H9 (cell line): ENCODE data around the gene HDAC1. TPM values are rescaled to one million over a fixed set of nuclear protein-coding genes. Genes with fewer than 3 reads are reported as not detected.

Experiments used
- DNase-seq: peaks from one replicate; pipeline ENCODE4 v3.0.0-alpha.2; 2017
- H2AFZ ChIP-seq: one replicate; pipeline ENCODE4 v1.6.1; 2013; ENCODE audit warnings: mild to moderate bottlenecking, low read length, control low read depth, moderate library complexity
- H2AK5ac ChIP-seq: 2 replicates; pipeline ENCODE4 v1.6.1; 2013; ENCODE audit warnings: low read length, control low read depth, mixed read lengths; ENCODE audit not compliant: insufficient read length
- H2BK120ac ChIP-seq: one replicate; pipeline ENCODE4 v1.6.1; 2013; ENCODE audit warnings: low read depth, mild to moderate bottlenecking, low read length, control low read depth, inconsistent platforms; ENCODE audit not compliant: poor library complexity, severe bottlenecking
- H2BK12ac ChIP-seq: 2 replicates; pipeline ENCODE4 v1.6.1; 2013; ENCODE audit warnings: low read length, control low read depth, mixed read lengths, low read depth; ENCODE audit not compliant: insufficient read length
- H2BK15ac ChIP-seq: 2 replicates; pipeline ENCODE4 v1.6.1; 2013; ENCODE audit warnings: low read depth, low read length, control low read depth
- H2BK20ac ChIP-seq: one replicate; pipeline ENCODE4 v1.6.1; 2013; ENCODE audit warnings: low read depth, mild to moderate bottlenecking, low read length, control low read depth, inconsistent platforms; ENCODE audit not compliant: poor library complexity, severe bottlenecking
- H2BK5ac ChIP-seq: 2 replicates; pipeline ENCODE4 v1.6.1; 2013; ENCODE audit warnings: low read length, control low read depth, mixed read lengths; ENCODE audit not compliant: insufficient read length
- H3K14ac ChIP-seq: 2 replicates; pipeline ENCODE4 v1.6.1; 2013; ENCODE audit warnings: low read length, control low read depth; ENCODE audit not compliant: insufficient read depth
- H3K18ac ChIP-seq: 2 replicates; pipeline ENCODE4 v1.6.1; 2013; ENCODE audit warnings: low read depth, mild to moderate bottlenecking, mixed read lengths, low read length, control low read depth; ENCODE audit not compliant: insufficient read length
- H3K23ac ChIP-seq: 2 replicates; pipeline ENCODE4 v1.6.1; 2013; ENCODE audit warnings: low read length, control low read depth, mixed read lengths, low read depth; ENCODE audit not compliant: insufficient read length
- H3K23me2 ChIP-seq: 2 replicates; pipeline ENCODE4 v1.6.1; 2013; ENCODE audit warnings: low read depth, mild to moderate bottlenecking, mixed read lengths, low read length, control low read depth; ENCODE audit not compliant: insufficient read length, poor library complexity, severe bottlenecking
- H3K27ac ChIP-seq: 2 replicates; pipeline ENCODE4 v1.5.1; 2013; ENCODE audit warnings: low read length, control low read depth, mixed read lengths, low read depth; ENCODE audit not compliant: insufficient read length
- H3K27me3 ChIP-seq: 2 replicates; pipeline ENCODE4 v1.6.1; 2013; ENCODE audit warnings: low read length, control low read depth, inconsistent platforms; ENCODE audit not compliant: insufficient read depth
- H3K4ac ChIP-seq: 2 replicates; pipeline ENCODE4 v1.6.1; 2013; ENCODE audit warnings: low read depth, mild to moderate bottlenecking, control low read depth, inconsistent platforms, low read length, moderate library complexity
- H3K4me1 ChIP-seq: 2 replicates; pipeline ENCODE4 v1.6.1; 2013; ENCODE audit warnings: low read length, control low read depth, inconsistent platforms; ENCODE audit not compliant: insufficient read depth
- H3K4me2 ChIP-seq: 2 replicates; pipeline ENCODE4 v1.6.1; 2013; ENCODE audit warnings: low read length, control low read depth, mixed read lengths; ENCODE audit not compliant: insufficient read length, insufficient read depth
- H3K56ac ChIP-seq: 2 replicates; pipeline ENCODE4 v1.6.1; 2013; ENCODE audit warnings: low read depth, mild to moderate bottlenecking, mixed read lengths, low read length, control low read depth; ENCODE audit not compliant: insufficient read length
- H3K79me1 ChIP-seq: 2 replicates; pipeline ENCODE4 v1.6.1; 2013; ENCODE audit warnings: low read depth, mild to moderate bottlenecking, moderate library complexity, low read length, control low read depth, inconsistent platforms; ENCODE audit not compliant: insufficient read depth, poor library complexity, severe bottlenecking
- H3K79me2 ChIP-seq: 2 replicates; pipeline ENCODE4 v1.6.1; 2013; ENCODE audit warnings: low read length, control low read depth, inconsistent platforms; ENCODE audit not compliant: insufficient read depth
- H3K9ac ChIP-seq: 2 replicates; pipeline ENCODE4 v1.6.1; 2013; ENCODE audit warnings: low read length, control low read depth, mixed read lengths; ENCODE audit not compliant: insufficient read length; ENCODE audit errors: extremely low read depth
- H3K9me3 ChIP-seq: one replicate; pipeline ENCODE4 v1.6.1; 2013; ENCODE audit warnings: low read depth, low read length, inconsistent platforms; ENCODE audit not compliant: control insufficient read depth
- H3T11ph ChIP-seq: one replicate; pipeline ENCODE4 v1.6.1; 2013; ENCODE audit warnings: mild to moderate bottlenecking, low read length, control low read depth, inconsistent platforms
- H4K20me1 ChIP-seq: one replicate; pipeline ENCODE4 v1.6.1; 2013; ENCODE audit not compliant: control insufficient read depth, insufficient read length, insufficient read depth
- H4K5ac ChIP-seq: 2 replicates; pipeline ENCODE4 v1.6.1; 2013; ENCODE audit warnings: low read depth, mild to moderate bottlenecking, mixed read lengths, low read length, control low read depth; ENCODE audit not compliant: insufficient read length
- H4K8ac ChIP-seq: replicated peaks from 2 replicates; pipeline ENCODE4 v1.6.1; 2013; ENCODE audit warnings: low read length, control low read depth, mixed read lengths, low read depth; ENCODE audit not compliant: insufficient read length
- H4K91ac ChIP-seq: 2 replicates; pipeline ENCODE4 v1.6.1; 2013; ENCODE audit warnings: low read depth, mild to moderate bottlenecking, moderate library complexity, mixed read lengths, low read length, control low read depth; ENCODE audit not compliant: insufficient read length
- H3K27ac Mint-ChIP-seq, 3 experiments: 2 replicates in 2 of 3; 3 replicates in 1 of 3; pipeline ENCODE4 v1.8.0; 2020 to 2021; ENCODE audit warnings: mixed read lengths in 3 of 3, mild to moderate bottlenecking in 1 of 3, moderate library complexity in 1 of 3
- H3K27me3 Mint-ChIP-seq: 2 replicates; pipeline ENCODE4 v1.8.0; 2021; ENCODE audit warnings: low read depth, mild to moderate bottlenecking, moderate library complexity, mixed read lengths
- H3K36me3 Mint-ChIP-seq, 3 experiments: 2 replicates in 2 of 3; 3 replicates in 1 of 3; pipeline ENCODE4 v1.8.0; 2020 to 2021; ENCODE audit warnings: low read depth in 3 of 3, mixed read lengths in 3 of 3; ENCODE audit not compliant: insufficient read depth in 1 of 3
- H3K4me1 Mint-ChIP-seq, 2 experiments: 2 replicates each; pipeline ENCODE4 v1.8.0; 2020; ENCODE audit warnings: mixed read lengths in 2 of 2
- H3K4me3 Mint-ChIP-seq, 2 experiments: 2 replicates in 1 of 2; 3 replicates in 1 of 2; pipeline ENCODE4 v1.8.0; 2020 to 2021; ENCODE audit warnings: mild to moderate bottlenecking in 2 of 2, mixed read lengths in 2 of 2, moderate library complexity in 1 of 2
- H3K9me3 Mint-ChIP-seq, 2 experiments: 2 replicates in 1 of 2; 3 replicates in 1 of 2; pipeline ENCODE4 v1.8.0; 2020; ENCODE audit warnings: mild to moderate bottlenecking in 2 of 2, mixed read lengths in 2 of 2, moderate library complexity in 1 of 2
- WGBS: extraction: QIAGEN DNeasy Blood & Tissue Kit; methylation state at CpG from one replicate; pipeline ENCODE4 v1.1.7; 2013; ENCODE audit warnings: missing lambda C conversion rate, low lambda C conversion rate, mixed read lengths; ENCODE audit not compliant: insufficient read length; ENCODE audit errors: extremely low coverage; 5-methylcytosine and 5-hydroxymethylcytosine counted together
- total RNA-seq: library from RNA; stranded (reverse); gene quantifications from 2 replicates; pipeline ENCODE4 v1.2.1, GENCODE V29; 2021
- TF ChIP-seq, protein P1 (sequence below): fragments of 200-600 bp; sonication (generic); conservative IDR thresholded peaks from 3 replicates; pipeline ENCODE4 v1.8.0; 2021; ENCODE audit warnings: antibody characterized with exemption, mild to moderate bottlenecking

The HDAC1 gene
- total RNA-seq, 1 experiment from 2014 or later = 162 TPM

DNA sequence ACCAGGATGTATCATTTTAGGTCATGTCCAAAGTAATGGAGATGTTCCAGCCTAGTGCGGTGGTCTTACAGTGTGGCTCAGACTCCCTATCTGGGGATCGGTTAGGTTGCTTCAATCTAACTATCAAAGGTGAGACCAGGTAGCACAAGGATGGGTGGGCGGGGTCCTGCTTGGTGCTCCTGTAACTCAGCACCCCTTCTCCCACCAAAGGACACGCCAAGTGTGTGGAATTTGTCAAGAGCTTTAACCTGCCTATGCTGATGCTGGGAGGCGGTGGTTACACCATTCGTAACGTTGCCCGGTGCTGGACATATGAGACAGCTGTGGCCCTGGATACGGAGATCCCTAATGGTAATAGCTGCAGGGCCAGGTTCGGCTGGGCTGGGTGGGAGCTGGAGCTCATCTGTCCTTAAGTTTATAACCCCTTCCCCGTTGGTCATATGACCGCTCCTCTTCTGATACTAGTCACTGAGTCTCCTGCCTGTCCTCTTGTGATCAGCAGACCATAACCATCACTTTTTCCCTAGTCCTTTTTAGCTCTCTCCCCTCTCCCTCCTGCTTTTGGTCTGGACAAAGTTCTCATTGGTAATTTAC lies 38.8 kb downstream of the HDAC1 start:
- WGBS = no CpG with 5 or more reads among the region's 12 CpGs
- no peak overlapping the region for H2BK15ac ChIP-seq
- H3K56ac ChIP-seq = no peak overlapping the region
- H4K5ac ChIP-seq = no peak overlapping the region
- H3K36me3 Mint-ChIP-seq = peaks cover 41 to 90% (median 78%) of the 10 kb centered on the region in 3 experiments
- H3K23ac ChIP-seq = no peak overlapping the region
- H2BK5ac ChIP-seq = no peak overlapping the region
- peaks cover 6% of the 10 kb centered on the region; the same call in 1 of the 2 replicates for H3K79me2 ChIP-seq
- H3K4ac ChIP-seq = no peak overlapping the region
- no peak overlapping the region for H2AK5ac ChIP-seq
- H3K9me3 ChIP-seq = no peaks in the 10 kb centered on the region
- H3K23me2 ChIP-seq = peaks cover 8% of the 10 kb centered on the region
- no peak overlapping the region for H4K8ac ChIP-seq
- H3K9me3 Mint-ChIP-seq = no peaks in the 10 kb centered on the region; a peak in 1 of 5 replicates
- no peaks in the 10 kb centered on the region for H3K79me1 ChIP-seq
- no peak overlapping the region for H3K14ac ChIP-seq
- no peak for DNase-seq
- no peak overlapping the region for H3K27ac ChIP-seq
- no peak overlapping the region for H3K9ac ChIP-seq
- H3K4me1 Mint-ChIP-seq = peaks cover 24 to 34% of the 10 kb centered on the region in 2 experiments
- H3T11ph ChIP-seq = no peak overlapping the region
- no peak overlapping the region; a peak in 1 of 7 replicates for H3K27ac Mint-ChIP-seq
- no peak overlapping the region for H3K18ac ChIP-seq
- no peak overlapping the region for H3K4me2 ChIP-seq
- no peaks in the 10 kb centered on the region for H3K27me3 ChIP-seq
- H3K27me3 Mint-ChIP-seq = peaks cover 5% of the 10 kb centered on the region; the same call in 1 of the 2 replicates
- no peak overlapping the region for H4K91ac ChIP-seq
- no peak overlapping the region for H2BK12ac ChIP-seq
- no peak overlapping the region for H2BK20ac ChIP-seq
- H3K4me1 ChIP-seq = peaks cover 3% of the 10 kb centered on the region; the same call in 1 of the 2 replicates
- H3K4me3 Mint-ChIP-seq = no peak overlapping the region
- H2AFZ ChIP-seq = no peak overlapping the region
- TF ChIP-seq, protein P1, sequence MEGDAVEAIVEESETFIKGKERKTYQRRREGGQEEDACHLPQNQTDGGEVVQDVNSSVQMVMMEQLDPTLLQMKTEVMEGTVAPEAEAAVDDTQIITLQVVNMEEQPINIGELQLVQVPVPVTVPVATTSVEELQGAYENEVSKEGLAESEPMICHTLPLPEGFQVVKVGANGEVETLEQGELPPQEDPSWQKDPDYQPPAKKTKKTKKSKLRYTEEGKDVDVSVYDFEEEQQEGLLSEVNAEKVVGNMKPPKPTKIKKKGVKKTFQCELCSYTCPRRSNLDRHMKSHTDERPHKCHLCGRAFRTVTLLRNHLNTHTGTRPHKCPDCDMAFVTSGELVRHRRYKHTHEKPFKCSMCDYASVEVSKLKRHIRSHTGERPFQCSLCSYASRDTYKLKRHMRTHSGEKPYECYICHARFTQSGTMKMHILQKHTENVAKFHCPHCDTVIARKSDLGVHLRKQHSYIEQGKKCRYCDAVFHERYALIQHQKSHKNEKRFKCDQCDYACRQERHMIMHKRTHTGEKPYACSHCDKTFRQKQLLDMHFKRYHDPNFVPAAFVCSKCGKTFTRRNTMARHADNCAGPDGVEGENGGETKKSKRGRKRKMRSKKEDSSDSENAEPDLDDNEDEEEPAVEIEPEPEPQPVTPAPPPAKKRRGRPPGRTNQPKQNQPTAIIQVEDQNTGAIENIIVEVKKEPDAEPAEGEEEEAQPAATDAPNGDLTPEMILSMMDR = no peak
- H4K20me1 ChIP-seq = no peaks in the 10 kb centered on the region
- H2BK120ac ChIP-seq = no peak overlapping the region
